CD14-positive monocyte (primary cell): ENCODE results near the gene PDE6B. TPM values are rescaled to one million over a fixed set of nuclear protein-coding genes. Genes with fewer than 3 reads are reported as not detected.

Source experiments
- DNase-seq, 3 donors: peaks; one replicate each; pipeline ENCODE4 v3.0.0-alpha.2; 2011 to 2022
- H2AFZ ChIP-seq: 2 replicates; pipeline ENCODE4 v1.6.0; 2012; ENCODE audit warnings: mild to moderate bottlenecking, low read depth, low read length, inconsistent platforms; ENCODE audit not compliant: insufficient read depth, poor library complexity, severe bottlenecking
- H3K27ac ChIP-seq, 2 donors: 1 replicate in 1 of 2; 2 replicates in 1 of 2; pipeline ENCODE4 v1.5.1; 2012 to 2013; ENCODE audit warnings: low read length in 2 of 2, control low read depth in 1 of 2, inconsistent platforms in 1 of 2, low read depth in 1 of 2, mild to moderate bottlenecking in 1 of 2
- H3K27me3 ChIP-seq, 2 donors: one replicate each; pipeline versions ENCODE4 v1.6.0 to v1.6.1; 2011 to 2013; ENCODE audit warnings: low read length in 2 of 2; ENCODE audit not compliant: control insufficient read depth in 2 of 2, insufficient read depth in 2 of 2
- H3K36me3 ChIP-seq, 2 donors: replicated peaks in 1 of 2; 1 replicate in 1 of 2; 2 replicates in 1 of 2; pipeline versions ENCODE4 v1.5.1 to v1.6.1; 2012 to 2013; ENCODE audit warnings: low read length in 2 of 2, control low read depth in 1 of 2, inconsistent platforms in 1 of 2, mild to moderate bottlenecking in 1 of 2; ENCODE audit not compliant: insufficient read depth in 2 of 2, control insufficient read depth in 1 of 2
- H3K4me1 ChIP-seq, 2 donors: 1 replicate in 1 of 2; 2 replicates in 1 of 2; pipeline versions ENCODE4 v1.5.1 to v1.6.1; 2012 to 2013; ENCODE audit warnings: low read length in 2 of 2, control low read depth in 1 of 2, inconsistent platforms in 1 of 2, mild to moderate bottlenecking in 1 of 2, moderate library complexity in 1 of 2; ENCODE audit not compliant: insufficient read depth in 2 of 2, control insufficient read depth in 1 of 2
- H3K4me2 ChIP-seq: replicated peaks from 2 replicates; pipeline ENCODE3; 2012; ENCODE audit warnings: low read length, moderate library complexity, mild to moderate bottlenecking; ENCODE audit not compliant: poor library complexity, severe bottlenecking; ENCODE audit errors: extremely low read depth
- H3K4me3 ChIP-seq, 3 experiments: fragments of 200-600 bp in 1 of 3; sonication (generic) in 1 of 3; replicated peaks in 1 of 3; 1 replicate in 2 of 3; 2 replicates in 1 of 3; pipeline ENCODE4 v1.5.1; 2011 to 2013; ENCODE audit warnings: low read length in 3 of 3, mild to moderate bottlenecking in 3 of 3, control low read depth in 2 of 3, low read depth in 2 of 3, inconsistent platforms in 1 of 3, moderate library complexity in 1 of 3
- H3K79me2 ChIP-seq: 2 replicates; pipeline ENCODE4 v1.6.0; 2012; ENCODE audit warnings: mild to moderate bottlenecking, control low read depth, inconsistent platforms, low read length, moderate library complexity; ENCODE audit not compliant: insufficient read depth
- H3K9ac ChIP-seq: 2 replicates; pipeline ENCODE4 v1.6.0; 2017; ENCODE audit warnings: low read length, mild to moderate bottlenecking; ENCODE audit not compliant: insufficient read depth, poor library complexity, severe bottlenecking
- H3K9me3 ChIP-seq, 2 donors: replicated peaks in 1 of 2; 1 replicate in 1 of 2; 2 replicates in 1 of 2; pipeline versions ENCODE4 v1.5.1 to v1.6.1; 2012 to 2013; ENCODE audit warnings: low read length in 2 of 2, control low read depth in 1 of 2; ENCODE audit not compliant: control insufficient read depth in 1 of 2, insufficient read depth in 1 of 2
- H4K20me1 ChIP-seq: 2 replicates; pipeline ENCODE4 v1.6.0; 2012; ENCODE audit warnings: mild to moderate bottlenecking, low read length, control low read depth, moderate library complexity; ENCODE audit not compliant: insufficient read depth
- H3K27ac Mint-ChIP-seq, 7 donors: one replicate each; pipeline ENCODE4 v1.8.0; 2020; ENCODE audit warnings: mild to moderate bottlenecking in 7 of 7, mixed read lengths in 7 of 7, moderate library complexity in 6 of 7, inconsistent platforms in 2 of 7
- H3K27me3 Mint-ChIP-seq, 3 donors: one replicate each; pipeline ENCODE4 v1.8.0; 2021 to 2022; ENCODE audit warnings: low read depth in 3 of 3, mild to moderate bottlenecking in 3 of 3, mixed read lengths in 3 of 3, moderate library complexity in 3 of 3, inconsistent platforms in 1 of 3
- H3K36me3 Mint-ChIP-seq, 2 donors: one replicate each; pipeline ENCODE4 v1.8.0; 2020; ENCODE audit warnings: mixed read lengths in 2 of 2, inconsistent platforms in 1 of 2, mild to moderate bottlenecking in 1 of 2
- H3K4me1 Mint-ChIP-seq: one replicate; pipeline ENCODE4 v1.8.0; 2020; ENCODE audit warnings: mild to moderate bottlenecking, mixed read lengths
- H3K4me3 Mint-ChIP-seq, 2 donors: one replicate each; pipeline ENCODE4 v1.8.0; 2020; ENCODE audit warnings: mild to moderate bottlenecking in 2 of 2, mixed read lengths in 2 of 2, moderate library complexity in 1 of 2
- H3K9me3 Mint-ChIP-seq, 7 donors: one replicate each; pipeline ENCODE4 v1.8.0; 2020 to 2022; ENCODE audit warnings: mixed read lengths in 7 of 7, mild to moderate bottlenecking in 6 of 7, moderate library complexity in 6 of 7, inconsistent platforms in 2 of 7
- CTCF ChIP-seq: fragments of 200-600 bp; IDR thresholded peaks from one replicate; pipeline ENCODE4 v1.8.0; 2022; ENCODE audit warnings: antibody characterized with exemption, mild to moderate bottlenecking
- WGBS: methylation state at CpG from one replicate; pipeline ENCODE4 v1.1.5; 2013; ENCODE audit warnings: missing lambda C conversion rate; ENCODE audit not compliant: insufficient coverage; 5-methylcytosine and 5-hydroxymethylcytosine counted together
- intact Hi-C, 2 donors: fragments of 100-400 bp; cut with micrococcal nuclease; formaldehyde crosslinking; loops; one replicate each; pipeline versions ENCODE4 v1.15.0 to v1.15.1; 2023
- polyA plus RNA-seq, 3 donors: library from polyadenylated mRNA; depleted of rRNA in 1 of 3; unstranded in 2 of 3; stranded (reverse) in 1 of 3; fragments of 300-500 nt in 2 of 3; fragments of >200 nt in 1 of 3; fragmentation: Illumina TruSeq in 2 of 3; gene quantifications; 1 replicate in 2 of 3; 2 replicates in 1 of 3; pipeline ENCODE4 v1.2.3, GENCODE V29; 2012 to 2021

PDE6B gene
- polyA plus RNA-seq, 3 donors, result 3.7 to 6.3 (median 4.6) TPM

- 92% methylated on average over 18 of the region's 21 CpGs for whole genome bisulfite sequencing
- peak overlapping the region in 1 of 3 experiments; percentile 36 for H3K4me3 ChIP-seq
- H4K20me1 ChIP-seq, result peaks cover 42% of the 10 kb centered on the region
- H3K4me2 ChIP-seq, result peak overlapping the region; percentile 32
- no peak overlapping the region for H3K4me3 Mint-ChIP-seq
- intact Hi-C loops, result loop anchor here (5.0 kb wide), 2 partner anchors 35 to 75 kb away; partner anchors contain the start of genes ATP5ME (in 1 of the 2) and MYL5 (in 1 of the 2)
- H3K36me3 ChIP-seq, result peaks cover 0 to 16% of the 10 kb centered on the region in 2 donors
- no peaks in the 10 kb centered on the region for H3K9me3 Mint-ChIP-seq
- peaks cover 39 to 53% of the 10 kb centered on the region in 2 donors for H3K4me1 ChIP-seq
- H2AFZ ChIP-seq, result no peak overlapping the region
- H3K27ac ChIP-seq, result no peak overlapping the region
- no peak overlapping the region for H3K27ac Mint-ChIP-seq
- peak overlapping the region; percentile 100 for H3K9ac ChIP-seq
- H3K79me2 ChIP-seq, result peaks cover 61% of the 10 kb centered on the region
- TF ChIP-seq CTCF, result no peak
- no peaks in the 10 kb centered on the region for H3K27me3 ChIP-seq
- H3K27me3 Mint-ChIP-seq, result peaks cover 2 to 4% (median 2%) of the 10 kb centered on the region in 3 donors
- no peaks in the 10 kb centered on the region for H3K9me3 ChIP-seq
- H3K36me3 Mint-ChIP-seq, result peaks cover 8 to 13% of the 10 kb centered on the region in 2 donors
- DNase-seq, result no peak
- peaks cover 32% of the 10 kb centered on the region for H3K4me1 Mint-ChIP-seq
These were observed 81.6 kb downstream of the PDE6B start for GRCh38 chr4:706834-707598.

DNA sequence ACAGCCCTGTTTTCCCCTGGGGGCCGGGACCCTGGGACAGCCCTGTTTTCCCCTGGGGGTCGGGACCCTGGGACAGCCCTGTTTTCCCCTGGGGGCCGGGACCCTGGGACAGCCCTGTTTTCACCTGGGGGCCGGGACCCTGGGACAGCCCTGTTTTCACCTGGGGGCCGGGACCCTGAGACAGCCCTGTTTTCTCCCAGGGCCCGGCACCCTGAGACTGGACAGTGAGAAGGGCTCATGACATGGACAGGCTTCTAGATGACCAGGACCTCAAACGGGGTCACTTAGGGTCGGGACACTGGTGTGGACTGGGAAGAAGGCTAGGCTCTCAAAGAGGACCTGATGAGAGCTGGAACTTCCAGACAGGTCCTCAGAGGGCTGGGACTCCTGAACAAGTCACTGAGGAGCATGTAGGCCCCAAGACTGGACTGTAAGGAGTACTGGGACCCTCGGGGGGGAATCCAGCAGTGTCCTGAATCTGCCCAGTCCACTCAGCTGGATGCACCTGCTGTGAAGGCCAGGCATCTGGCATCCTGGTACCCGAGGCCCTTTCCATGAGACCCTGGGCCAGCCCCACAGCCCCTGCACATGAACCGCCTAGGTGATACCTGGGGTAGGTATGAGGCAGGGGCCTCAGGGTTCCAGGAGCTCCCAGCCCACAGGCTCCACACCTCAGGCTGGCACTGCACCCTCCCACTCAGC is 82.7 kb downstream of the PDE6B start:
- intact Hi-C loops, result loop anchor here (5.0 kb wide), 2 partner anchors 36 to 74 kb away; partner anchors contain the start of genes ATP5ME (in 1 of the 2) and MYL5 (in 1 of the 2)
- H3K36me3 Mint-ChIP-seq, result peaks cover 8 to 13% of the 10 kb centered on the region in 2 donors

More for the DNA sequence above, 82.7 kb downstream of the PDE6B start:
- Histone ChIP-seq H3K27ac (no peak overlapping the region), H4K20me1 (peaks cover 53% of the 10 kb centered on the region), H3K36me3 (peaks cover 0 to 21% of the 10 kb centered on the region in 2 donors), H3K27me3 (no peaks in the 10 kb centered on the region), H3K4me1 (peaks cover 39 to 53% of the 10 kb centered on the region in 2 donors), H3K79me2 (peaks cover 72% of the 10 kb centered on the region), H2AFZ (no peak overlapping the region), H3K9ac (no peak overlapping the region), H3K9me3 (no peaks in the 10 kb centered on the region), H3K4me2 (peak overlapping the region; percentile 15), H3K4me3 (no peak overlapping the region)
- Mint-ChIP-seq H3K4me3 (no peak overlapping the region), H3K4me1 (peaks cover 32% of the 10 kb centered on the region), H3K27me3 (peaks cover 2 to 3% (median 2%) of the 10 kb centered on the region in 3 donors), H3K27ac (peak overlapping the region in 1 of 7 donors; percentile 37), H3K9me3 (no peaks in the 10 kb centered on the region)
- WGBS, result 97% methylated on average over 7 of the region's 11 CpGs
- no peak for DNase-seq
- TF ChIP-seq CTCF, result no peak
